ENCODE data around the gene XPO6.

XPO6 gene

DNA sequence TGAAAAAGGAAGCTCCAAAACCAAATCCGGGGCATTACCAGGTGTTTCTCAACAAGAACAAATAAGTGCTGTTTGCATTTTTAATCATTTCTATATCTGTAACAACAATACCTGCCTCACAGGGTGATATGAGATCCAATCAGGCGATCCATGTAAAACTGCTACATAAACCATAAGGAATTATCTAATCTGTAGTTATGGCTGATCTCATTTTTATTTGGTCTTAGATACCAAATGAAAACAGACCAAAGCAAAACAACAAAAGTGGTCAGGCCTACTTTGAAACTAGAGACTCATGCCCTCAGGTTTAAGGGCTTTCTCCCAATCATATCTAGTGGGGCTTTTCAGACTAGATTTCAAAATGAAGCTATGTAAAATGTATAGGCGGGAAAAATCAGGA, 28.3 kb downstream of the XPO6 start:
- Histone ChIP-seq H3K9me3 (ENCODE audit: control insufficient read depth, insufficient read depth, low read length) (no peaks in the 10 kb centered on the region), H3K27ac (ENCODE audit: low read depth, low read length) (no peak overlapping the region), H3K9ac (ENCODE audit: low read depth, low read length) (no peak overlapping the region), H3K36me3 (ENCODE audit: control insufficient read depth, insufficient read depth, low read length) (peaks cover 7% of the 10 kb centered on the region; the same call in 1 of the 2 replicates), H3K4me3 (ENCODE audit: low read depth, low read length) (no peak overlapping the region), H3K4me1 (ENCODE audit: control insufficient read depth, insufficient read depth, low read length) (peaks cover 6% of the 10 kb centered on the region; the same call in 1 of the 2 replicates), H3K27me3 (ENCODE audit: control insufficient read depth, insufficient read depth, low read length) (no peaks in the 10 kb centered on the region)

DNA sequence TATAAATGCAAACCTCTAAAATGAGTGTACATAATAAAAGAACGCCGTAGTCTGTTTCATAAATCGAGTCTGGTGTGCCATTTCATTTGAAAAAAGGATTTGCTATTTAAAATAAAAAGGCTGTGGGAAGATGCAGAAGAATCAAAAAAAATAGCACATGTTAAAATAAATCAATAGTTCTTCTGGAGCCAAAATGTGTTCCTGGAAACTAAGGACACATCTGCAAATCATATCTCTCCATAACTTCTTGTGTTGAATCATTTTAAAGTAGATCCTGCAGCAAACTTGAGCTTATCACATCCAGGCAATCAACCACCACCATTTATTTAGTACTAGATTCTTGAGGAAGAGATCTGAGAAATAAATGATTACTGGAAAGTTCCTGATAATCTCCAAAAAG, 29.0 kb downstream of the XPO6 start:
- peaks cover 6% of the 10 kb centered on the region; the same call in 1 of the 2 replicates for H3K4me1 ChIP-seq (ENCODE audit: control insufficient read depth, insufficient read depth, low read length)
- H3K27me3 ChIP-seq (ENCODE audit: control insufficient read depth, insufficient read depth, low read length), result no peaks in the 10 kb centered on the region

DNA sequence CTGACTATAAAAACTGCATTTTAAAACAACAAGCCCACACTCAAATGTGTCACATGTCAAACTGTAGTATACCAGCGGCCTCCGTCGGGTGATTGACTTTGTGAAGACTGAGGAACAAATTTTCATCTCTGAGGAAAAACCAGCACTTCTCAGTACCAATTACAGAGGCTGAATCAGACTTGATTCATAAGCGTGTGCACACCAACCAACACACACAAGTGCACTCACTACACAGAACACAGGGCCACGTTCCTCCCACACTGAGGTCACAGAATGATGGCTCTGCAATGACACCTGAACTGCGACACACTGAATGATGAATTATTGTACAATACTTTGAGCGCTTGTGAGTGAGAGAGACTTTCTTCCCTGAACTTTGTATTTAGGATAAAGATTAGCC, 29.6 kb downstream of the XPO6 start:
- peaks cover 6% of the 10 kb centered on the region; the same call in 1 of the 2 replicates for H3K4me1 ChIP-seq (ENCODE audit: control insufficient read depth, insufficient read depth, low read length)
- H3K9ac ChIP-seq (ENCODE audit: low read depth, low read length), result no peak overlapping the region
- H3K36me3 ChIP-seq (ENCODE audit: control insufficient read depth, insufficient read depth, low read length), result peaks cover 15% of the 10 kb centered on the region
- H3K9me3 ChIP-seq (ENCODE audit: control insufficient read depth, insufficient read depth, low read length), result no peaks in the 10 kb centered on the region
- H3K4me3 ChIP-seq (ENCODE audit: low read depth, low read length), result no peak overlapping the region
- peak overlapping the region; percentile 49 for H3K27ac ChIP-seq (ENCODE audit: low read depth, low read length)
- H3K27me3 ChIP-seq (ENCODE audit: control insufficient read depth, insufficient read depth, low read length), result no peaks in the 10 kb centered on the region

More for the DNA sequence above, 29.0 kb downstream of the XPO6 start:
- no peaks in the 10 kb centered on the region for H3K9me3 ChIP-seq (ENCODE audit: control insufficient read depth, insufficient read depth, low read length)
- peaks cover 9% of the 10 kb centered on the region; the same call in 1 of the 2 replicates for H3K36me3 ChIP-seq (ENCODE audit: control insufficient read depth, insufficient read depth, low read length)
- no peak overlapping the region for H3K9ac ChIP-seq (ENCODE audit: low read depth, low read length)
- H3K27ac ChIP-seq (ENCODE audit: low read depth, low read length), result no peak overlapping the region
- no peak overlapping the region for H3K4me3 ChIP-seq (ENCODE audit: low read depth, low read length)

DNA sequence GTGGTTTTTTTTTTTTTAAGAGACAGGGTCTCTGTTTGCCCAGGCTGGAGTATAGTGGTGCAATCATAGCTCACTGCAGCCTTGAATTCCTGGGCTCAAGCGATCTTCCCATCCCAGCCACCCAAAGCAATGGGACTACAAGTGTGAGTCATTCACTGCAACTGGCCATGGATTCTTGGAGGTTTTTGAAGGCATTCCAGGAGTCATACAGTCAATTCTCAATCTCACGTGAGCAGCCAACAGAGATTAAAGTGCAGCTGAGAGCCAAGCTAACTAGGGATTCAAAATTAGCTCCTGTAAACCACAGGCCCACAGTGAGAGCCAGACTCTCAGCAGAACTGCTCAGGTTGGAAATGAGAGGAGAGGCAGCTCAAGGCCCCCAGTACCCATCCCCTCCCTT, 30.2 kb downstream of the XPO6 start:
- Histone ChIP-seq H3K9ac (ENCODE audit: low read depth, low read length) (no peak overlapping the region), H3K4me1 (ENCODE audit: control insufficient read depth, insufficient read depth, low read length) (peaks cover 6% of the 10 kb centered on the region; the same call in 1 of the 2 replicates), H3K36me3 (ENCODE audit: control insufficient read depth, insufficient read depth, low read length) (peaks cover 19% of the 10 kb centered on the region), H3K27me3 (ENCODE audit: control insufficient read depth, insufficient read depth, low read length) (no peaks in the 10 kb centered on the region), H3K4me3 (ENCODE audit: low read depth, low read length) (no peak overlapping the region), H3K9me3 (ENCODE audit: control insufficient read depth, insufficient read depth, low read length) (no peaks in the 10 kb centered on the region), H3K27ac (ENCODE audit: low read depth, low read length) (peak overlapping the region; percentile 49)

DNA sequence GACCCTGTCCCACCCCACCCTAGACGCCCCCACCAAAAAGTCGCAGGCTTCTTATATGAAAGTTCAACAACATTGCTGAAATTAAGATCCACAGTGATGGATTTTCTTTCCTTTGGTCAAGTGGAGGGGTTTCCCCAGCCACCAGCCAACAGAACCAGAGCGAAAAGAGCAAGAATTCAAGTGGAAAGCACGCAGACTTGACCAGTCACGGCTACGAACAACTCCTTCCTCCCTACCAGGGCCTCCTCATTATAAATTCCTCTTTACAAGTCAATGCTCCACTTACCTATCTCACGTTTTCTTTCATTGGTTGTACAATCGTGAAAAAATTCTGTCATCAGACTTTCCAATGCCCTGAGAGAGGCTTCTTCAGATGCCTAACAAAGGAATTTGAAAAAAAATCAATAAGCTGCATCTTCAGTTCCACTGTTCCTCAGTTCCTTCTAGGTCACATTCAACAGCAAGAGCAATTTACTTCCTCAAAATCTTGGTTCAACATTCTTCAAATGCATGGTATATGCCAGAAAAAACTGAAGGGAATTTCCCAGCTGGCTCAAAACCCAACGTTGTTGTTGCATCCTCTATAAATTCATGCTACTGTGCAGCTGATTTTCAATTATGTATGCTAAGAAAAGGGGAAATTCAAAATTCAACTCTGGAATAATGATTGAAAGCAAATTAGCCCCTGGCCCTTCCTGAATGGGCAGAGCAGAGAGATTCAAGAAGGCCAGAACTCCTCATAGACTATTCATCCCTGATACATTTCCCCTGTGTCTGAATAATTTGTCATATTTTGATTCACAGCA, 30.9 kb downstream of the XPO6 start:
- no peaks in the 10 kb centered on the region for H3K9me3 ChIP-seq (ENCODE audit: control insufficient read depth, insufficient read depth, low read length)
- H3K27me3 ChIP-seq (ENCODE audit: control insufficient read depth, insufficient read depth, low read length), result no peaks in the 10 kb centered on the region
- peaks cover 6% of the 10 kb centered on the region; the same call in 1 of the 2 replicates for H3K4me1 ChIP-seq (ENCODE audit: control insufficient read depth, insufficient read depth, low read length)
- H3K4me3 ChIP-seq (ENCODE audit: low read depth, low read length), result no peak overlapping the region
- no peak overlapping the region for H3K9ac ChIP-seq (ENCODE audit: low read depth, low read length)
- peaks cover 24% of the 10 kb centered on the region for H3K36me3 ChIP-seq (ENCODE audit: control insufficient read depth, insufficient read depth, low read length)
- no peak overlapping the region for H3K27ac ChIP-seq (ENCODE audit: low read depth, low read length)

DNA sequence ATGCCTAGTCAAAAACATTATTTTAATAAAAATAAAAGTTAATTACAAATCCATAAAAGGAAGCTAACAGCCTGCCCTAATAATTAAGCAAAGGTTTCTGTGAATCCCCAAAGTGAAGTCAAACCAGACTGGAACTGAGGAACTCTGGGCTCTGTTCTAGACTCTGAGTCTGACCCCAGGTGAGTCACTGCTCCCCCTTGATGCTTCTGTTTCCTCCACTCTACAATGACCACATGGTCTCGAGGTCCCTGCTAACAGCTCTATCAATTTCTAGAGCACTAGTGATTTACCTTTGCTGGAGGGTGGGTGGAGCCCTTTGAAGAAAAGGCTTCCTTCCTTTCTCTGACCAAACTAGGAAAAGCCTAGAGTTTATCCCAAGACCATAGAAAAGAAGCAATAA, 32.4 kb downstream of the XPO6 start:
- Histone ChIP-seq H3K36me3 (ENCODE audit: control insufficient read depth, insufficient read depth, low read length) (peaks cover 39% of the 10 kb centered on the region), H3K9ac (ENCODE audit: low read depth, low read length) (no peak overlapping the region)

DNA sequence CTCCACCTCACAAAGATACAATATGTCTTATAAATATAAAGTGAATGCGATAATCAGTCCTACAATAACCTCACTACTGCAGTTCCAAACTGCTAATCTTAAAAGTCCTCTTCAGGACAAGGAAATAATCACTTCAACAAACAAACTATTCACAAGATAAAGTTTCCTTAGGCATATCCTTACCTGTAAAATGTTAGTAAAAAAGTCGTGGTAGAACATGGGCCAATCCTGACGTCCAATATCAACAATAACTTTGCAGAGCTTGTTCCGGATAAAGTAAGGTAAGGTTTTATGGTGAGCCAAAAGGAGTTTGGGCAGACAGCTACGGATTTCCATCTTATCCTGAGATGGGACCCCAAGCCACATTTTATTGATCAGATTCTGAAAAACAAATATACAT, 36.0 kb downstream of the XPO6 start:
- H3K36me3 ChIP-seq (ENCODE audit: control insufficient read depth, insufficient read depth, low read length), result peaks cover 67% of the 10 kb centered on the region
- H3K9ac ChIP-seq (ENCODE audit: low read depth, low read length), result no peak overlapping the region
- no peaks in the 10 kb centered on the region for H3K4me1 ChIP-seq (ENCODE audit: control insufficient read depth, insufficient read depth, low read length)
- H3K4me3 ChIP-seq (ENCODE audit: low read depth, low read length), result no peak overlapping the region
- no peaks in the 10 kb centered on the region for H3K27me3 ChIP-seq (ENCODE audit: control insufficient read depth, insufficient read depth, low read length)
- no peak overlapping the region for H3K27ac ChIP-seq (ENCODE audit: low read depth, low read length)
- no peaks in the 10 kb centered on the region for H3K9me3 ChIP-seq (ENCODE audit: control insufficient read depth, insufficient read depth, low read length)

More for the DNA sequence above, 32.4 kb downstream of the XPO6 start:
- no peaks in the 10 kb centered on the region for H3K9me3 ChIP-seq (ENCODE audit: control insufficient read depth, insufficient read depth, low read length)
- peaks cover 6% of the 10 kb centered on the region; the same call in 1 of the 2 replicates for H3K4me1 ChIP-seq (ENCODE audit: control insufficient read depth, insufficient read depth, low read length)
- H3K4me3 ChIP-seq (ENCODE audit: low read depth, low read length), result no peak overlapping the region
- no peaks in the 10 kb centered on the region for H3K27me3 ChIP-seq (ENCODE audit: control insufficient read depth, insufficient read depth, low read length)
- H3K27ac ChIP-seq (ENCODE audit: low read depth, low read length), result no peak overlapping the region

DNA sequence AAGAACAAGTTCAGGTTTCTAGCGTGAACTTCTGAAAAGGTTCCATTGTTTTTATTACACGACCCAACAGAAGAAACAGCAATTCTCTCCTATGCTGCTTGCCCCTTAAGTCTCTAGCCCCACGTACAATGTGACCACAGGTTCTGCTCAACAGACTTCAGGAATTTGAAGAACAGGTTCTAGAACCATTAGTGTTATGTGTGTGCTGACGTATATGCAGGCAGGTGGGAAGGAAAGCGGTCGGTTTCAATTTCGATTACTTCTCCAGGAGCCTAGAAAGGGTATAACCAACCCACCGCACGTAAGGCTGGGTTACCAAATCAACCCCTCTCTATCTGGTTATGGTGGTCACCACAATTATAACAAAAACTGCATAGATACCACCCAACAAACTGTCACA, 39.4 kb downstream of the XPO6 start:
- Histone ChIP-seq H3K36me3 (ENCODE audit: control insufficient read depth, insufficient read depth, low read length) (peaks cover 85% of the 10 kb centered on the region), H3K9ac (ENCODE audit: low read depth, low read length) (no peak overlapping the region), H3K27ac (ENCODE audit: low read depth, low read length) (no peak overlapping the region), H3K9me3 (ENCODE audit: control insufficient read depth, insufficient read depth, low read length) (no peaks in the 10 kb centered on the region), H3K4me1 (ENCODE audit: control insufficient read depth, insufficient read depth, low read length) (no peaks in the 10 kb centered on the region), H3K4me3 (ENCODE audit: low read depth, low read length) (no peak overlapping the region), H3K27me3 (ENCODE audit: control insufficient read depth, insufficient read depth, low read length) (no peaks in the 10 kb centered on the region)

DNA sequence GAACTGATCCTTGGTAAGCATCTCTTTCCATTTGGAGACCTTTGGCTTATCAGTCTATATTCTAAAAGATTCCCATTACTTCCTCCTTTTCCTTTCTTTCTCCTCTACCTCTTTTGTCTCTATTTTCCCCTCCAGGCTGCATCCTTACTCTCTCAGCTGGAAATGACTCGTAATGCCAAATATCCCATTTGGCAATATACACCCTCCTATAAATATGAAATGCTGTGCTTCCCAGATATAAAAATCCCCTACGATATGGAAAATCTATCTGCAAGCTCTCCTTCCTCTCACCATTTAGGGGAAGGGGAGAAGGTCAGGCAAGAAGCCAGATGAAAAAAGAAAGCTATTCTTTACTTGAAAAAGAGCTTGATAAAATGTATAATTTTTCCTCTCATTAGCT, 39.9 kb downstream of the XPO6 start:
- Histone ChIP-seq H3K36me3 (ENCODE audit: control insufficient read depth, insufficient read depth, low read length) (peaks cover 85% of the 10 kb centered on the region), H3K27me3 (ENCODE audit: control insufficient read depth, insufficient read depth, low read length) (no peaks in the 10 kb centered on the region), H3K9ac (ENCODE audit: low read depth, low read length) (no peak overlapping the region), H3K9me3 (ENCODE audit: control insufficient read depth, insufficient read depth, low read length) (no peaks in the 10 kb centered on the region), H3K27ac (ENCODE audit: low read depth, low read length) (no peak overlapping the region), H3K4me1 (ENCODE audit: control insufficient read depth, insufficient read depth, low read length) (no peaks in the 10 kb centered on the region), H3K4me3 (ENCODE audit: low read depth, low read length) (no peak overlapping the region)

DNA sequence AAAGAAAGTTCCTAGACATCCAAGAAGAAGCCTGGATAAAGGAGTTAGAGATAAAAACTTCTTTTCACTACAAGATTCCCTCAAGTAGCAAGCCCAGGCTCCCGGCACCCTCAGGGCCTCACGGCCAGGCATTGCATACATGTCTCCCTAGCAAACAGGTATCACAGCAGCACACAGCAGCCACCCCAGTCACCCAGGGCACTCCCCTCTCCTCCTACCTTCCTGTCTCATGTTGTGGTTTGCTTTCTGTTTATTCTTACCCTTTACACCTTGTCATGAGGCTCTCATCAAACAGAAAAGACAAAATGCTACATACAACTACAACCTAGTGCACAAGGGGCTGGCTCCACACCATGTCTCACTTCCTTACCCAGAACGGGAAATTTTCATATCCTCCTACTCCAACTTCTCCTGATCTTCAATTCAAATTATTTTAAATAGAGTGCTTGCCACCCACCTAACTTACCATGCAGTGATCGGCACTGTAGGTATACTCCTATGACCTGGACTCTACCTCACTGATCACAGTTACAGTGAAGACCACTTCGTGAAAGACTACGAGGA, 42.7 kb downstream of the XPO6 start:
- Histone ChIP-seq H3K4me3 (ENCODE audit: low read depth, low read length) (no peak overlapping the region), H3K27me3 (ENCODE audit: control insufficient read depth, insufficient read depth, low read length) (no peaks in the 10 kb centered on the region), H3K4me1 (ENCODE audit: control insufficient read depth, insufficient read depth, low read length) (peaks cover 5% of the 10 kb centered on the region; the same call in 1 of the 2 replicates), H3K27ac (ENCODE audit: low read depth, low read length) (no peak overlapping the region), H3K9me3 (ENCODE audit: control insufficient read depth, insufficient read depth, low read length) (no peaks in the 10 kb centered on the region), H3K9ac (ENCODE audit: low read depth, low read length) (no peak overlapping the region), H3K36me3 (ENCODE audit: control insufficient read depth, insufficient read depth, low read length) (peaks cover 89% of the 10 kb centered on the region)

DNA sequence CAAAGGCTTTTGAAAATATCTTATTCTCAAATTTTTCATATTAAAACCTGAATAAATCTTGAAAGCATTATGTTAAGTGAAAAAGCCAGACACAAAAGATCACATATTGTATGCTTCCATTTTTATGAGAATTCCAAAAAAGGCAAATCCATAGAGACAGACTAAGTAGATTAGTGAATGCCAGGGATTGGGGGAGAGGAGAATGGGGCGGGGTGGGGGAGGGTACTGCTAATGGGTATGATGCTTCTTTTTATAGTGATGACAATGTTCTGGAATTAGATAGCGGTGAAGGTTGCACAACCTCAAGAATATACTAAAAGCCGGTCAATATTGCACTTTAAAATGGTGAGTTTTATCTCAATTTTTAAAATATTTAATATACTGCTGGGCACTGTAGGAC, 44.0 kb downstream of the XPO6 start:
- peaks cover 85% of the 10 kb centered on the region for H3K36me3 ChIP-seq (ENCODE audit: control insufficient read depth, insufficient read depth, low read length)

More for the DNA sequence above, 44.0 kb downstream of the XPO6 start:
- Histone ChIP-seq H3K9ac (ENCODE audit: low read depth, low read length) (no peak overlapping the region), H3K4me1 (ENCODE audit: control insufficient read depth, insufficient read depth, low read length) (peaks cover 5% of the 10 kb centered on the region; the same call in 1 of the 2 replicates), H3K27me3 (ENCODE audit: control insufficient read depth, insufficient read depth, low read length) (no peaks in the 10 kb centered on the region), H3K27ac (ENCODE audit: low read depth, low read length) (no peak overlapping the region), H3K4me3 (ENCODE audit: low read depth, low read length) (no peak overlapping the region), H3K9me3 (ENCODE audit: control insufficient read depth, insufficient read depth, low read length) (no peaks in the 10 kb centered on the region)
